Endodermal cell (in vitro differentiated cells): ENCODE results near the gene PLA2G4F. TPM values are rescaled to one million over a fixed set of nuclear protein-coding genes. Genes with fewer than 3 reads are reported as not detected.

Source experiments
- DNase-seq: peaks from one replicate; pipeline ENCODE4 v3.0.0-alpha.2; 2017
- H3K27ac ChIP-seq: 2 replicates; pipeline ENCODE4 v1.5.1; 2013; ENCODE audit warnings: mild to moderate bottlenecking, low read depth, low read length, moderate library complexity
- H3K27me3 ChIP-seq: 2 replicates; pipeline ENCODE4 v1.6.1; 2013; ENCODE audit warnings: mild to moderate bottlenecking, low read length, moderate library complexity; ENCODE audit not compliant: insufficient read depth, control insufficient read depth, poor library complexity, severe bottlenecking
- H3K36me3 ChIP-seq: 2 replicates; pipeline ENCODE4 v1.7.0; 2013; ENCODE audit warnings: mild to moderate bottlenecking, low read length, moderate library complexity; ENCODE audit not compliant: control insufficient read depth, insufficient read depth
- H3K4me1 ChIP-seq: one replicate; pipeline ENCODE4 v1.7.0; 2013; ENCODE audit warnings: low read length; ENCODE audit not compliant: control insufficient read depth, insufficient read depth
- H3K4me3 ChIP-seq: 2 replicates; pipeline ENCODE4 v1.5.1; 2013; ENCODE audit warnings: mild to moderate bottlenecking, low read length, moderate library complexity
- H3K9ac ChIP-seq: 2 replicates; pipeline ENCODE4 v1.6.1; 2013; ENCODE audit warnings: mild to moderate bottlenecking, low read length, moderate library complexity; ENCODE audit not compliant: poor library complexity, severe bottlenecking; ENCODE audit errors: extremely low read depth
- H3K9me3 ChIP-seq: 2 replicates; pipeline ENCODE4 v1.6.1; 2013; ENCODE audit warnings: mild to moderate bottlenecking, low read length, moderate library complexity; ENCODE audit not compliant: control insufficient read depth
- H3K27ac Mint-ChIP-seq: 2 replicates; pipeline ENCODE4 v1.8.0; 2020; ENCODE audit warnings: mixed read lengths
- H3K27me3 Mint-ChIP-seq: 2 replicates; pipeline ENCODE4 v1.8.0; 2021; ENCODE audit warnings: mild to moderate bottlenecking, mixed read lengths; ENCODE audit not compliant: insufficient read depth
- H3K36me3 Mint-ChIP-seq: 2 replicates; pipeline ENCODE4 v1.8.0; 2020; ENCODE audit warnings: low read depth, mixed read lengths
- H3K4me1 Mint-ChIP-seq: 2 replicates; pipeline ENCODE4 v1.8.0; 2020; ENCODE audit warnings: mixed read lengths
- H3K4me3 Mint-ChIP-seq: 2 replicates; pipeline ENCODE4 v1.8.0; 2020; ENCODE audit warnings: mild to moderate bottlenecking, moderate library complexity, mixed read lengths
- H3K9me3 Mint-ChIP-seq: 2 replicates; pipeline ENCODE4 v1.8.0; 2020; ENCODE audit warnings: mild to moderate bottlenecking, mixed read lengths
- WGBS, 2 experiments: methylation state at CpG; one replicate each; pipeline versions ENCODE4 v1.1.5 to v1.1.7; 2013; ENCODE audit warnings: missing lambda C conversion rate in 2 of 2, mixed read lengths in 1 of 2; ENCODE audit not compliant: insufficient coverage in 1 of 2, insufficient read length in 1 of 2; 5-methylcytosine and 5-hydroxymethylcytosine counted together
- total RNA-seq, 2 donors: library from RNA; stranded (reverse); fragmentation: NEBNext Ultra II Directional in 1 of 2; extraction: Animal tissue kit (Norgen Biotek cat#: 25700) in 1 of 2; gene quantifications; 2 replicates in 1 of 2; 3 replicates in 1 of 2; pipeline ENCODE4 v1.2.1, GENCODE V29; 2021
- TF ChIP-seq, protein P1 (sequence below): fragments of 200-600 bp; sonication (generic); conservative IDR thresholded peaks from 2 replicates; pipeline ENCODE4 v1.5.0; 2021; ENCODE audit warnings: antibody characterized with exemption, mild to moderate bottlenecking

Gene PLA2G4F
- total RNA-seq, 2 donors from 2014 or later, result 0.22 TPM; not detected in 1

- H3K4me3 ChIP-seq, result no peak overlapping the region
- TF ChIP-seq, protein P1, sequence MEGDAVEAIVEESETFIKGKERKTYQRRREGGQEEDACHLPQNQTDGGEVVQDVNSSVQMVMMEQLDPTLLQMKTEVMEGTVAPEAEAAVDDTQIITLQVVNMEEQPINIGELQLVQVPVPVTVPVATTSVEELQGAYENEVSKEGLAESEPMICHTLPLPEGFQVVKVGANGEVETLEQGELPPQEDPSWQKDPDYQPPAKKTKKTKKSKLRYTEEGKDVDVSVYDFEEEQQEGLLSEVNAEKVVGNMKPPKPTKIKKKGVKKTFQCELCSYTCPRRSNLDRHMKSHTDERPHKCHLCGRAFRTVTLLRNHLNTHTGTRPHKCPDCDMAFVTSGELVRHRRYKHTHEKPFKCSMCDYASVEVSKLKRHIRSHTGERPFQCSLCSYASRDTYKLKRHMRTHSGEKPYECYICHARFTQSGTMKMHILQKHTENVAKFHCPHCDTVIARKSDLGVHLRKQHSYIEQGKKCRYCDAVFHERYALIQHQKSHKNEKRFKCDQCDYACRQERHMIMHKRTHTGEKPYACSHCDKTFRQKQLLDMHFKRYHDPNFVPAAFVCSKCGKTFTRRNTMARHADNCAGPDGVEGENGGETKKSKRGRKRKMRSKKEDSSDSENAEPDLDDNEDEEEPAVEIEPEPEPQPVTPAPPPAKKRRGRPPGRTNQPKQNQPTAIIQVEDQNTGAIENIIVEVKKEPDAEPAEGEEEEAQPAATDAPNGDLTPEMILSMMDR, result no peak
- no peak for DNase-seq
- H3K27ac Mint-ChIP-seq, result no peak overlapping the region
- no peak overlapping the region for H3K4me3 Mint-ChIP-seq
- H3K9ac ChIP-seq, result no peak overlapping the region
- peaks cover 79% of the 10 kb centered on the region for H3K36me3 Mint-ChIP-seq
- H3K9me3 Mint-ChIP-seq, result no peaks in the 10 kb centered on the region
- 96 to 98% methylated on average over 5 of the region's 5 CpGs for WGBS, 2 experiments
- no peak overlapping the region for H3K27ac ChIP-seq
- H3K27me3 ChIP-seq, result no peaks in the 10 kb centered on the region
- H3K4me1 ChIP-seq, result no peaks in the 10 kb centered on the region
- H3K9me3 ChIP-seq, result no peaks in the 10 kb centered on the region
- H3K36me3 ChIP-seq, result peaks cover 82% of the 10 kb centered on the region
- no peaks in the 10 kb centered on the region for H3K4me1 Mint-ChIP-seq
- H3K27me3 Mint-ChIP-seq, result no peaks in the 10 kb centered on the region
Observed at GRCh38 chr15:42184296-42184695, 27.9 kb upstream of the PLA2G4F start.

GRCh38 chr15:42182961-42183360, 26.5 kb upstream of the PLA2G4F start:
- H3K9ac ChIP-seq, result no peak overlapping the region
- Mint-ChIP-seq H3K4me1 (no peaks in the 10 kb centered on the region), H3K9me3 (no peaks in the 10 kb centered on the region), H3K36me3 (peaks cover 79% of the 10 kb centered on the region), H3K4me3 (no peak overlapping the region), H3K27me3 (no peaks in the 10 kb centered on the region), H3K27ac (peak overlapping the region; percentile 48)
- TF ChIP-seq, protein P1, result no peak
- WGBS, 2 experiments, result 93 to 97% methylated on average over 3 to 6 of the region's 6 CpGs
- no peaks in the 10 kb centered on the region for H3K9me3 ChIP-seq
- H3K27me3 ChIP-seq, result no peaks in the 10 kb centered on the region
- H3K27ac ChIP-seq, result no peak overlapping the region
- H3K4me1 ChIP-seq, result no peaks in the 10 kb centered on the region
- DNase-seq, result no peak
- H3K4me3 ChIP-seq, result no peak overlapping the region
- H3K36me3 ChIP-seq, result peaks cover 80% of the 10 kb centered on the region

DNA sequence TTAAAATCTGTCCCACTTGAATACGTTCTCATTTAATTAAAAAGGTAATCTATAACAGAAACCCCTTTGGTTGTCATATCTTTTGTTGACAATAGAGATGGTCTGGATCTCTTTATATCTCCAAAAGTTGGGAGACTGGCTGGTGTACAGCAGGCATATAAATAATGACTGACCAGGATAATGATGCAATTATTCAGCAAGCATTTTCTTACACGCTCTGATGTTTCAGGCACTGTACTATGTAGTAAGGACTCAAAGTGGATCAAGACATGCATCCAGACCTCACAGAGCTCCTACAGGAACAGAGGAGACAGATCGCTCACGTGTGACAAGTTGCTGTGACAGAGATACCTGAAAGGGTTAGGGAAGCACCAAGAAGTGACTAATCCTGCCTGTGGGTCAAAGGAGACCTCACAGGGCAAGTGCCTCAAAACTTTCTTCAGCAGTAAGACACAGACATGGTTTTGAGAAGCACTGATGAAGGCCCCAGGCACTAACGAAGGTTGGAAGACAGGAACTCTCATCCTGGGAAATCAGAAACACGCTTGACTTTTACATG, 26.0 kb upstream of the PLA2G4F start:
- Histone ChIP-seq H3K36me3 (peaks cover 76% of the 10 kb centered on the region), H3K9ac (no peak overlapping the region), H3K27me3 (no peaks in the 10 kb centered on the region), H3K4me3 (no peak overlapping the region), H3K27ac (no peak overlapping the region), H3K9me3 (no peaks in the 10 kb centered on the region), H3K4me1 (no peaks in the 10 kb centered on the region)
- WGBS, 2 experiments, result 94 to 97% methylated on average over 5 to 6 of the region's 6 CpGs
- Mint-ChIP-seq H3K9me3 (no peaks in the 10 kb centered on the region), H3K27ac (peak overlapping the region; percentile 48), H3K27me3 (no peaks in the 10 kb centered on the region), H3K4me3 (no peak overlapping the region), H3K4me1 (no peaks in the 10 kb centered on the region), H3K36me3 (peaks cover 79% of the 10 kb centered on the region)
- TF ChIP-seq, protein P1, result no peak
- no peak for DNase-seq
